Progenitor cell of endocrine pancreas (in vitro differentiated cells): ENCODE measurements around the gene LCE3E. TPM values are rescaled to one million over a fixed set of nuclear protein-coding genes. Genes with fewer than 3 reads are reported as not detected.

Experiments
- DNase-seq: peaks from one replicate; pipeline ENCODE4 v3.0.0; 2021; ENCODE audit warnings: low spot score; ENCODE audit not compliant: unreplicated experiment
- H3K27ac Mint-ChIP-seq: 2 replicates; pipeline ENCODE4 v1.8.0; 2021; ENCODE audit warnings: mild to moderate bottlenecking, moderate library complexity, mixed read lengths
- H3K27me3 Mint-ChIP-seq: 2 replicates; pipeline ENCODE4 v1.8.0; 2021; ENCODE audit warnings: mixed read lengths
- H3K36me3 Mint-ChIP-seq: 2 replicates; pipeline ENCODE4 v1.8.0; 2022; ENCODE audit warnings: mixed read lengths; ENCODE audit not compliant: insufficient read depth
- H3K4me1 Mint-ChIP-seq: 2 replicates; pipeline ENCODE4 v1.8.0; 2021; ENCODE audit warnings: low read depth, mixed read lengths
- H3K4me3 Mint-ChIP-seq: 2 replicates; pipeline ENCODE4 v1.8.0; 2021; ENCODE audit warnings: low read depth, mild to moderate bottlenecking, moderate library complexity, mixed read lengths
- H3K9me3 Mint-ChIP-seq: 2 replicates; pipeline ENCODE4 v1.8.0; 2021; ENCODE audit warnings: low read depth, mixed read lengths
- total RNA-seq: library from RNA; stranded (reverse); gene quantifications from 2 replicates; pipeline ENCODE4 v1.2.1, GENCODE V29; 2021
- TF ChIP-seq, protein P1 (sequence below): fragments of 200-600 bp; sonication (generic); IDR thresholded peaks from one replicate; pipeline ENCODE4 v1.5.0; 2021; ENCODE audit warnings: antibody characterized with exemption, mild to moderate bottlenecking; ENCODE audit not compliant: unreplicated experiment

Gene LCE3E
- total RNA-seq, 1 donor from 2014 or later: not detected

DNA sequence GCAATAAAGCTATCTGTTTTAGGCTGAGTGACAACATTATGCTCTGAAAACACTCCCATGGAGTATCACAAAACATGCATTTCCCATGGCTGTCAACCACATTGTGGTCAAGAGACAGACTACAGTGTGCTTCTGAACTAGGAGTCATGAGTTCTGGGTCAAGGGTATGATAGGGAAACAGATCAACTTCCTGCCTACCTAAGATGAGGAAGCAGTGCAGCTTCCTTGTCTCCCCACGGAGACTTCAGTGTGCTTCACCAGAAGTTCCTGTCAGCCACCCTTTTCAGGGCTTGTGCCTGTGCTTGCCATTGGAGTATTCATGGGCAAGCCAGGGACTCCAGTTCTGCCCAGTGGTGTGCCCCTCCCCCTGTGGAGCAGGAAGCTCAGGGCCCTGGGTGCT is 19.9 kb downstream of the LCE3E start:
- H3K27ac Mint-ChIP-seq: no peak overlapping the region
- TF ChIP-seq, protein P1, sequence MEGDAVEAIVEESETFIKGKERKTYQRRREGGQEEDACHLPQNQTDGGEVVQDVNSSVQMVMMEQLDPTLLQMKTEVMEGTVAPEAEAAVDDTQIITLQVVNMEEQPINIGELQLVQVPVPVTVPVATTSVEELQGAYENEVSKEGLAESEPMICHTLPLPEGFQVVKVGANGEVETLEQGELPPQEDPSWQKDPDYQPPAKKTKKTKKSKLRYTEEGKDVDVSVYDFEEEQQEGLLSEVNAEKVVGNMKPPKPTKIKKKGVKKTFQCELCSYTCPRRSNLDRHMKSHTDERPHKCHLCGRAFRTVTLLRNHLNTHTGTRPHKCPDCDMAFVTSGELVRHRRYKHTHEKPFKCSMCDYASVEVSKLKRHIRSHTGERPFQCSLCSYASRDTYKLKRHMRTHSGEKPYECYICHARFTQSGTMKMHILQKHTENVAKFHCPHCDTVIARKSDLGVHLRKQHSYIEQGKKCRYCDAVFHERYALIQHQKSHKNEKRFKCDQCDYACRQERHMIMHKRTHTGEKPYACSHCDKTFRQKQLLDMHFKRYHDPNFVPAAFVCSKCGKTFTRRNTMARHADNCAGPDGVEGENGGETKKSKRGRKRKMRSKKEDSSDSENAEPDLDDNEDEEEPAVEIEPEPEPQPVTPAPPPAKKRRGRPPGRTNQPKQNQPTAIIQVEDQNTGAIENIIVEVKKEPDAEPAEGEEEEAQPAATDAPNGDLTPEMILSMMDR: no peak

DNA sequence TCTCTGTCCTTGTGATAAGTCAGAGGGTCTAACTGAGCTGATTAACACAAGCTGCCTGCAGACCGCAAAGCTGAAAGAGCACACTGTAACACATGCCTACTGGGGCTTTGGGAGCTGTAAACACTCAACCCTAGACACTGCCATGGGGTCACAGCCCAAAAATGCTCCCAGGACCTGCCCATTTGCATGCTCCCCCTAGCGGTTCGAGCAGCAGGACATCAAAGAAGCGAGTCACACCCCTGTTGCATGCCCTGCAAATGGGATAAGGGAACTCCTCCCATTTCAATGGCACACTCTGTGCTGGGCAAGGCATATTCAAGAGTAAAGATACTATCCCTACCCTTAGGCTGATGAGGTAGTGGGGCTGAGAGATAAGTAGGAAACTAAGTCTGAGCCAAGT is 22.8 kb downstream of the LCE3E start:
- Mint-ChIP-seq H3K9me3 (peaks cover 58% of the 10 kb centered on the region), H3K27me3 (no peaks in the 10 kb centered on the region), H3K27ac (no peak overlapping the region), H3K4me3 (no peak overlapping the region), H3K36me3 (no peaks in the 10 kb centered on the region), H3K4me1 (no peaks in the 10 kb centered on the region)
- TF ChIP-seq, protein P1: no peak
- DNase-seq: no peak

More for the DNA sequence above, 19.9 kb downstream of the LCE3E start:
- Mint-ChIP-seq H3K4me3 (no peak overlapping the region), H3K9me3 (peaks cover 43% of the 10 kb centered on the region), H3K36me3 (no peaks in the 10 kb centered on the region), H3K4me1 (no peaks in the 10 kb centered on the region), H3K27me3 (no peaks in the 10 kb centered on the region)
- no peak for DNase-seq

DNA sequence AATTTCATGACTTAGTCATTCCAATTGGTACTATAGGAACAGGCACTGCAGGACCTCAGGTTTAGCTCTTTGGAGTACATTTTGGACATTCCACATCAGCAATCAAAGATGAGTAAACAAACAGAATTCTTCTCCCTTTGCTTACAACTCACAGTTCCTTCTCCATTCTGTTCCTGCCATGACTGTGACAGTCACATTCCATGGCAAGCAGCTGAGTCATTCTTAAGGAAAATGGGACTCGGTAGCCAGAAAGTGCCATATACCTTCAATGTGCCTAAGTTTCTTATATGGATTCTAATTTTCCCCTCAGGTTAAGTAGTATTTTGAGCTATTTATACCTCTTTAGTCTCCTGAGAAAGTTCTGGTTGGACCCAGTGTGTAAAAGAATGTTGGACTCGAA is 26.7 kb downstream of the LCE3E start:
- no peak overlapping the region for H3K27ac Mint-ChIP-seq
- H3K27me3 Mint-ChIP-seq: no peaks in the 10 kb centered on the region
- no peak overlapping the region for H3K4me3 Mint-ChIP-seq
- DNase-seq: no peak
- no peaks in the 10 kb centered on the region for H3K4me1 Mint-ChIP-seq
- TF ChIP-seq, protein P1: no peak
- H3K36me3 Mint-ChIP-seq: peaks cover 2% of the 10 kb centered on the region
- peaks cover 73% of the 10 kb centered on the region for H3K9me3 Mint-ChIP-seq

DNA sequence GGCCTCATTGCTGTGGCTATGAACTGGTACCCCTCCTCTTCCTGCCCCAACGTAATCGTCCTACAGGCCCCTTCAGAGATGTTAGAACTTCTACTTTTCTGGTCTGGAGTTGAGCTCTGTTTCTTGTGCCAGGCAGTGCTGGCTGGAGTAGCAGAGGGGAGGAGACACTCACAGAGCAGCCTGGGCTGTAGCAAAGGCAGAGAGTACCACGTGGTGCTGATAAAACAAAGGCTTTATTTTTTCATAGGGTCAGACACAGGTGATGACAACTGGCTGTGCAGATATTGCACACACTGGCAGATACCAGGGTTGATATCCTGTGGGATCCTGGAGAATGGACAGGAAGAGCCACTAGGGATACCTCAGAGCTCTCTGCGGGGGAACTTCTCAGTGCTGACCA is 29.1 kb downstream of the LCE3E start:
- H3K36me3 Mint-ChIP-seq: peaks cover 2% of the 10 kb centered on the region
- no peak overlapping the region for H3K4me3 Mint-ChIP-seq
- no peaks in the 10 kb centered on the region for H3K27me3 Mint-ChIP-seq
- H3K4me1 Mint-ChIP-seq: no peaks in the 10 kb centered on the region
- no peak for DNase-seq
- TF ChIP-seq, protein P1: no peak
- no peak overlapping the region for H3K27ac Mint-ChIP-seq
- H3K9me3 Mint-ChIP-seq: peaks cover 67% of the 10 kb centered on the region

DNA sequence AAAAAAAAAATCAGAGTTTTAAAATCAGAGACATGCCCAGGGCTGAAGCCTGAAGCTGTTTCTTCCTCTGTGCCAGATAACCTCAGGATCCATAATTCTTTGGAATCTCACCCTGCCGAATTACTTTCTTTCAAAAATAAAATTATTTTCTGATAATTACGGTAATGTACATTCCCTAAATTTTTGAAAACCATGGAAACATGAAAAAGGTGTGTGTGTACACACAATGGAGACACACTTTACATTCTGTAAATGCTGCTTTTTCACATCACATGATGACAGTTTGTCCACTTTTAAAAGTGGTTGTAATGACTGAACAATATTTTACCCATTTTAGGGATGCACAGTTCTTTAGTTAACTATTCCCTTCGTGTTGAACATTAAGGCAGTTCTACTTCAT is 30.8 kb downstream of the LCE3E start:
- DNase-seq: no peak
- H3K4me3 Mint-ChIP-seq: no peak overlapping the region
- no peaks in the 10 kb centered on the region for H3K4me1 Mint-ChIP-seq
- TF ChIP-seq, protein P1: no peak
- no peak overlapping the region for H3K27ac Mint-ChIP-seq
- no peaks in the 10 kb centered on the region for H3K27me3 Mint-ChIP-seq
- peaks cover 2% of the 10 kb centered on the region for H3K36me3 Mint-ChIP-seq
- peaks cover 62% of the 10 kb centered on the region for H3K9me3 Mint-ChIP-seq
